Midbrain (tissue), 1 donor: ENCODE results near the gene CD81.

Source experiments
- DNase-seq: peaks from one replicate; lab custom pipeline; 2025; lab: John Stamatoyannopoulos, UW

Gene CD81

GRCh38 chr11:2404735-2405196 is 27.7 kb downstream of the CD81 start:
- DNase-seq, result no peak

- no peak for DNase-seq
These were observed 29.3 kb downstream of the CD81 start for GRCh38 chr11:2406451-2406850.

DNA sequence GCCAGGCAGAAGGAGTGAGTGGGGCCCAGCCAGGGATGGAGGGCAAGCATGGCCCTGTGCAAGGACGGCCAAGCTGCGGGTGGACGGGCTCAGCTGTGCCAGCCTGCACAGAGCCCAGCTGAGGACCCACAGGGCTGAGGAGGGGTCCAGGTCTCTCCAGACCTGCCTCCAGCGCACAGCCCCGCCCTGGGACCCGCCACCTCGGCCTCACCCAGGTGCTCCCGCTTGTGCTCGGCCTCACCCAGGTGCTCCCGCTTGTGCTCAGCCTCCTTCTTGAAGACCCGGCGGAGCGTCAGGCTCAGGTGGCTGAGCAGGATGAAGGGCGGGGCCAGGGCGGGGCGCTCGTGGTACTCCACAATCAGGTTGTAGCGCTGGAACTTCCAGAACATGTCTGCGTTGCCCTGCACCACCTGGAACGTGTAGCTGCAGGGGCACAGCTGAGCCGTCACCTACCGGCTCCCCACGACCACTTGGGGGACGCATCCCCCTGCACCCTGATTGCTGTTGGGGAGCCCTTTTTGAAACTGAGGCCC is 29.8 kb downstream of the CD81 start:
- no peak for DNase-seq

DNA sequence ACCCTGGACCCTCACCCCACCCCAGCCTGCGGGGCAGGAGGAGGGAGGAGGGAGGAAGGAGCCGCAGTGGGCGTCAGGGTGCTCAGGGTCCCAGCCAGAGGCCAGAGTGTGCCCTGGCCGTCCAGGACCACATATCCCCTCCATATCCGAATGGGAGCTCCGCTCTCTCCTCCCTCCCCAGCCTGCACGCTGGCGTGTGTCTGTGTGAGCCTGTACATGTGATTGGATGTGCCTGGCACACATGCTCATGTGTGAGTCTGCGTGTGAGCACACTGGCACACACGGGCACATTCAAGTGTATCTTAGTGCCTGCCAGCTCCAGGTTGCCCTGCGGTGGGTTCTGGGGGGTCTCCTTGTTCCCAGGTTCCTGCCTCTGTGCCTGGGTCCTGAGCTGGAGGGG is 31.6 kb downstream of the CD81 start:
- no peak for DNase-seq

GRCh38 chr11:2409126-2409525 is 32.0 kb downstream of the CD81 start:
- DNase-seq, result no peak

DNA sequence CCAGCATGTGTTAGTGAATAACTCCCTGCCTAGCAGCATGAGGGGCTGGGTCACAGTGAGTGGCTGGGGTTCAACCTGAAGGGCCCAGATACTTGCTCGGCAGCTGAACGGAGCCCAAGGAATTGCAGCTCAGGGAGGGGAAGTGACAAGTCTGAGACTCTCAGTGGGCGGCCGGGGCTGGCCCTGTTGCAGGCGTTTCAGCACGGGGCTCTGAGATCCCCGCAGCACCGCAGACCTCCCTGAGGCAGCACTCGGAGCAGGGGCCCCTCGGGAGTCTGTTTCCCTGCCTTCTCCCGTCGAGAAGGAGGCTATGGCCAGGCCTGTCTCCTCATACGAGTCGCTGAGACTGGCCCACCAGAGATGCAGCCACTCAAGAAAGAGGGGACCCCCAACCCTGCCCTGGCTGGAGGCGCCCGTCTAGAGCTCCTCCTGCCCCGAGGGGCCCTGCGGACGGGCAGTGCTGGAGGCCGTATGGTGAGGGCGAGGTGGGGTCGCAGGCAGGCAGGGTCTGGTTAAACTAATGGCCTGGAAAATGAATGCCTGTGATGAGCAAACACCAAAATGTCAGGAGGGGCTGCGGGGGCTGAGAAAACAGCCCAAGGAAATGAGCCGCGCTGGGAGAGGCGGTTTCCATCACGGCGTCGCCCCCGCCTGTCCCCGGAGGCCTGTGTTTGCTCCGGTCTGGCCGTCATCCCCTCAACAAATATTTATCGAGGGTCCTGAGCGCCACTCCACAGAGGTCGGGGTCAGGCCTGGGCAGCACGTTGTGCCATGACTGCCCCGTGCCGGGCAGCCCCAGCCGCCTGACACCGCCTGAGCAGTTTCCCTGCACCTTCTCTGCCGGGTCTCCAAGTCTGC is 32.7 kb downstream of the CD81 start:
- no peak for DNase-seq

DNA sequence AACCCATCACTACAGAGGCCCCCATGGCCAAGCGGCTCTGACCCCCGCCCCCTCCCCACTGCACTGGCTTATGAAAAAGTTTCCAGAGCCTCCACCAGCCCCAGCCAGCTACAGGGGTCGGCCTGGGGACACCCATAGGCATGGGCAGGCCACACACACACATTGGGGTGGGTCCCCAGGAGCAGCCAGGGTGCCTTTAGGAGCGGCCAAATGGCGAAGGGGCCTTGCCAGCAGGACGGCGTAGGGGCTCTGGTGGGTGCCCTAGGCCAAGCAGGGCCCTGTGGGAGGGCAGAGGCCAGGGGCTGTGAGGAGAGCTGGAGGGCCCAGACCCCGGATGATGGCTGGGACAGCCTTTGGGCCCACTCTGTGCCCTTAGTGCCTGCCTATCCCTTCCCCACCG is 33.5 kb downstream of the CD81 start:
- DNase-seq, result no peak

DNA sequence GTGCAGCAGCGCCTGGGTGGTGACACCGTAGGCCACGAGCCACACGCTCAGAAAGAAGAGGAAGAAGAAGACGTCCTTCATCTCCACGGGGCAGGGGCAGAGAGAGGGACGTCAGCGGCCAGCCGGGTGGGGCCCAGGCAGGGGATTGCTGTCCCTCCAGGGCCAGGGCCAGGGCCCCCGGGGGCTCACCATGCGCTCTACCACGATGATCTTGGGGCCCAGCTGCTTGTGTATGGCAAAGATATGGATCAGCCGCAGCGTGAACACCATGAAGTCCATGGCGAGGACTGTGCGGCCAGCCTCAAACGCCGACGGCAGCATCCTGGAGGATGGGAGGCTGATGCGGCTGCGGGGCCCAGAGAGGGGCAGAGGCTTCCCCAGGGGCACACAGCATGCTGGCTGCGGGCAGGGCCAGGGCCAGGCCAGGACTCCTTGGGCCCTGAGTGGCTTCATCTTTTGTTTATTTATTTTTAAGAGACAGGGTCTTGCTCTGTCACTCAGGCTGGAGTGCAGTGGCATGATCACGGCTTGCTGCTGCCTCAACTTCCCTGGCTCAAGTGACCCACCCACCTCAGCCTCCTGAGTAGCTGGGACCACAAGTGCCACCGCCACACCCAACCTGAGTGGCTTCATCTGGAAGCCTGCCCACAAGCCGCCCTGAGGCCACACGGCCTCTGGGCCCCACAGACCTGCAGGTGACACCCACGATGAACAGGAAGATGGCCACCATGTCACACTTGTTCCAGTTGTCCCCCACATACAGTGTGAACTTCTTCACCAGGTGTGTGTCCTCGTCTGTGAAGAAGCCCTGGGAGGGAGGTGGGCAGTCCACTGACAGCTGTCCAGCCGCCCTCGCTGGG is 34.6 kb downstream of the CD81 start:
- DNase-seq, result no peak

DNA sequence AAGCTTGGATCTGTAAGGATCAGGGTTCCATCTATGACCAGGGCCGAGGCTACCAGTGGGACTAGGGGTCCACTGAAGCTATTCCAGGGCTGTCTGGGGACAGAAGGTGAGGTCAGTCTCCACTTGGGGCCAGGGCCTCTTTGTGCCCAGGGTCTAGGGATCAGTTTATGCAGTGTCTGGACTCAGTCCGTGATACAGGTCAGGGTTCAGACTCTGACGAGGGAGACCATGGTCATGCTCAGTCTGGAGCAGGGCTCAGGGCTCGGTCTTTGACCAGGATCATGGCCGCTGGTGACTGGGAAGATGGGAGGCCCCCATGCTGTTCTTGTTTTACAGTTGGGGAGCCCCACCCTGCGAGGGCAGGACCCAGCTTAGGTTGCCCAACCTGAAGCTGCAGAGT is 35.2 kb downstream of the CD81 start:
- no peak for DNase-seq

DNA sequence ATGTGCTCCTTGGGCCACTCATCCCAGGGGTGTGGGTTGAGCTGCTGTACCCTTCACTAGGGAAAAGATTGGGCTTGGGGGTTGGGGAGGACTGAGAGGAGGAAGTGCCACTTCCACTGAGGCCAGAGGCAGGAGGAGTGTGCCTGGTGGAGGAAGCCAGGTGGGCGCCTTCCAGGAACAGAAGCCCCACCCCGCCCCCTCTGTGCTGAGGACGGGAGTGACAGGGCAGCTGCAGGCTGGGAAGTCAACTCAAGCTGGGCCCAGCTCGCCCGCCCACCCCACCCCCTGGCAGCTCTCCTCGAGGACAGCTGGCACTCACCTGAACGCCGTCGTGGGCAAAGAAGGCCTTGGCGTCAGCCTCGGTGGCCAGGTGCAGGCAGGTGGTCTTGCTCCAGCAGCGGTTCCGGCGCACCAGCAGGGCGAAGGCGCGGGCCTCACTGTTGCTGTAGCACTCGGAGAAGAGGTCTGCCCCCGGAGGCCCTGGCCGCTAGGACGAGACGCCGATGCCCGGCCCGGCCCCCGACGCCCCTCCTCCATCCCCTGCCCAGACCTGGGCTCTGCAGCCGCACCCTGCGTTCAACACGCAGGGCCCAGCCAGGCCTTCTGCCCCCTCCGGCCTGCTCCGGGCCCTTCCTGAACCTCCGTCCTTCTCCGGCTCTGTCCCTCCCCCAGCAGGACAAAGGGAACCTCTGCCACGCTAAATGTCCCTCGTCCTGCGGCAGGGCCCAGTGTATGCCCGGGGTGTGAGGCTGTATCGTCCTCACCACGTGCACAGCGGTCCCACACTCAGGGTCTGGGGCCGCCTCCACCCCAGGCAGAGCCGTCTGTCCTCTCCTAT is 36.9 kb downstream of the CD81 start:
- DNase-seq, result no peak

- DNase-seq, result no peak
These were observed 37.5 kb downstream of the CD81 start for GRCh38 chr11:2414616-2415015.

DNA sequence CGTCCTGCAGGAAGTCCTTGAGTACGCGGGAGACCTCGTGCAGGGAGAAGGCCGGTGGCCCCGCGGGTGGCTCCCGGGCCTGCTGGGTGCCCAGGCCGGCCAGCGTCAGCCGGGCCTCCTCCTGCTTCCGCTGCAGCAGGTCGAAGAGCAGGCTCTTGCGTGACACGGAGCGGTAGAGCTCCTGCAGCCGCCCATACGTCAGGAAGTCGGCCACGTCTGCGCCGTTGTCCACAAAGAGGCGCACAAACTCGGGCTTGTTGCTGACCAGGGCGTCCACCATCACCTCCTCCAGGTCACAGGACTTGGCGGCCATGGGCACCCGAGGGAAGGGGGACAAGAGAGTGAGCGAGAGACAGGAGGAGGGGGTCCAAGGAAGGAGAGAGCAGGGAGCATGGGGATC is 38.1 kb downstream of the CD81 start:
- no peak for DNase-seq

DNA sequence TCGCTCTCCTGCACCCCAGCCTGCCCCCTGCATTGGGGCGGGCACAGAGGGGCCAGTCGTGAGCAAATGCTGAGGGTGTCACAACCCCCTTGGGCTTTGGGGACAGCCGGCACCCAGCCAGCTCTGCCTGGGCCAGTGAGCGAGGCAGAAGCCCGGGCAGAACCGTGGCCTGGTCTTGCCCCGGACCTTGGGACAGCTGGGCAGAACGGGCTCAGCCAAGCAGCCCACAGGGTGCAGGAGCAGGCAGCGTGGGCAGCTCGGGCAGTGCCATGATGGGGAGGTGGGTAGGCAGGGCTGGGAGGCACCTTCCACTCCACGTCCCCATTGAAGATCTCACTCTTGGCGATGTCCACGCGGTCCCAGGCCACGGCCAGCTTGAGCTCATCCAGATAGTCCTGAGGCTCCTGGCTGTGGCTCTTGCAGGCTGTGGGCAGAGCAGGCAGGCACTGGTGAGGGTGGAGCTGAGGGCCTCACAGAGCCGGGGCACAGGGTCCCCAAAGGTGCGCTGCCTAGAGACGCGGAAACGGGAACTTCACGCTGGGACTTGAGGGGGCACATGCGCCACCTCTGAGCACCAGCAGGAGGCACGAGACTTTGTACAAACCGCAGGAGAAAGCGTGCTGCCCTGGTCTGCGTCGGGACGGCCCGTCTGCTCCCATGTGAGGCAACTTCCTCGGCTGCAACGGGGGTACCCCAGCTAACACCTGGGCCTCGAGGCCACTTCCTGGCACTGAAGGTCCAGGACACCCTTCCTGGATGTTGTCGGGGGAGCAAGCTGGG is 38.7 kb downstream of the CD81 start:
- no peak for DNase-seq

- DNase-seq, result no peak
These were observed 39.7 kb downstream of the CD81 start for GRCh38 chr11:2416765-2417164.

- DNase-seq, result no peak
These were observed 41.0 kb downstream of the CD81 start for GRCh38 chr11:2417856-2418692.

- no peak for DNase-seq
These were observed 41.7 kb downstream of the CD81 start for GRCh38 chr11:2418693-2419360.

DNA sequence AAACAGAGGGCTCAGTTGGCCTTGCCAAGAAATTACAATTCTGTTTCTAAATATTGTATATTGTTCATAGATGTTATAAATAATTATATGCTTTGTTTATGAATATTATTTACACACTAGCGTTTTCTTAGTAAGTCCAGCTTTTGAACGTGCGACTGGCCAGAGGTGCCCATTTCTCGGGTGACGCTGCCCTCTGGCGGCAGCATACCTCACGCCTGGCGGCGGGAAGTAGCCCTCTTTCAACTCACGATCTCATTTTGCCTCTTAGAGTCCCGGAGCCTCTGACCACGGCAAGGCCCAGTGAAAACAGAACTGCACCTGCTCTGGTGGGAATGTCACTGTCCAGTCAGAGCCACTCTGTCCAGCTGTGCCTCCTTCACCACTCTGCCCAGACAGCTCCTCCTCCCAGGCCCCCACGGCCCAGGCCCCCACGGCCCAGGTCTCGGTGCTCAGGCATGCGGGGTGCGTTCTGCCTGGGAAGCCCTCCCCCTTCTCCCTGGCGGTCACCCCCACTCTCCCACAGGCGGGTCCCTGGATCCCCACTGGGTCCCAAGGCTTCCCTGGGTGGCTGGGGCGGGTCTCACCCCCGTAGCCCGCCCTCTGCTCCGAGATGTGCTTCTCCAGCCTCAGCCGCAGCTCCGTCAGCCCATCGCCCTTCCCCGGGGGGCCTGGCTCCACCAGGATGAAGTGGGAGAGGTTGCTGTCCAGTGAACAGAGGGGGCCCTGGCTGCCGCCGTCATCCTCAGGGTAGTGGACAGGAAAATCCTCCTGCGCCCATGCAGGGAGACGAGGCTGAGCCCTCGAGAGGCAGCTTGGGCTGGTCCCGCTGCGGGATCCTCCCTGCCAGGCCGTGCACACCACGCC is 42.8 kb downstream of the CD81 start:
- DNase-seq, result peak; percentile 73

DNA sequence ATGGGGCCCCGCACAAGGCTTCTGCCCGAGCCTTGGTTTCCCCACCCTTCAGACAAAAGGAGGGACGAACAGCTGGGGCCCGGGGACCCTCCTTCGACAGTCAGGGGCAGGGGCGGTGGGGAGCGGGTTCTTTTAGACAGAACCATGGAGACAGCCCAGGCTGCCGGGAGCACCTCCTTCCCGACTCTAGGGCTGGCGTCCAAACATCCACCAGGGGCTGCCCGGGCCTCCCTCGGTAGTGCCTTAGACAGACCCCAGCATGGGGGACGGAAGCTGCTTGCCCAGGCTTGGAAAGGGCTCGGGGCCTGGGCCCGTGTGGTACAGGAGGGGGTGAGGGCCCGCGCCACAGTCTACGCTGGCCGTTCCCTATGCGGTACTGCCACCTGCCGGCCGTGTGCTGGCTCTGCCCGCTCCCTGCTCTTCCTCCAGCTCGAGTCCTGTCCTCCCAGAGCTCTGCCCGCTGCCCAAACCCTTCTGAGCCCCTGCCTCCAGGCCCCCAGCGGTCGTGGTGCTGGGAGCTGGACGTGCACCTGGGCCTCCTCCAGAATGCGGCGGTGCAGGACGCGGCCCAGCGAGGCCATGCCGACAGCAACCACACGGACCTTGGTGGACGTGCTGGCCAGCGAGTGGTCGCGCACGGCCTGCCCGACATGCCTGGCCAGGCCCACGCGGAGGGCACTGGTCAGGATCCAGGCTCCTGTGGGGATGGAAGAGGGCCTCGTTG is 43.6 kb downstream of the CD81 start:
- peak; percentile 72 for DNase-seq
